Lower leg skin (tissue), 4 donors: ENCODE data around the gene NAPB. TPM values are rescaled to one million over a fixed set of nuclear protein-coding genes. Genes with fewer than 3 reads are reported as not detected.

Source experiments
- DNase-seq, 2 donors: peaks; one replicate each; pipeline ENCODE4 v3.0.0-alpha.2; 2019; ENCODE audit warnings: low spot score in 2 of 2
- H3K4me3 ChIP-seq: fragments of 200-600 bp; sonication (generic); 2 replicates; pipeline ENCODE4 v1.5.1; 2017; ENCODE audit warnings: mild to moderate bottlenecking, low read depth; ENCODE audit not compliant: poor library complexity, severe bottlenecking
- CTCF ChIP-seq, 3 donors: fragments of 450-650 bp; IDR thresholded peaks; one replicate each; pipeline ENCODE4 v1.5.1; 2016; ENCODE audit warnings: antibody characterized with exemption in 3 of 3, mild to moderate bottlenecking in 3 of 3, moderate library complexity in 2 of 3
- POLR2A ChIP-seq, 2 donors: fragments of 450-650 bp; IDR thresholded peaks; one replicate each; pipeline ENCODE4 v1.6.1; 2016 to 2017; ENCODE audit warnings: antibody characterized with exemption in 2 of 2, mild to moderate bottlenecking in 1 of 2, moderate library complexity in 1 of 2
- WGBS, 2 donors: methylation state at CpG; one replicate each; pipeline ENCODE4 v1.1.5; 2018; 5-methylcytosine and 5-hydroxymethylcytosine counted together
- intact Hi-C: fragments of 100-400 bp; cut with DNase I; formaldehyde crosslinking; loops from one replicate; pipeline ENCODE4 v1.15.0; 2023; ENCODE audit warnings: low total_unique reads
- total RNA-seq, 4 donors: library from RNA; depleted of rRNA; stranded (reverse); fragments of >200 nt; gene quantifications; one replicate each; pipeline ENCODE4 v1.1.0, GENCODE V29; 2016

Gene NAPB
- total RNA-seq, 4 donors from 2014 or later = 7.9 to 12.4 (median 10.5) TPM

DNA sequence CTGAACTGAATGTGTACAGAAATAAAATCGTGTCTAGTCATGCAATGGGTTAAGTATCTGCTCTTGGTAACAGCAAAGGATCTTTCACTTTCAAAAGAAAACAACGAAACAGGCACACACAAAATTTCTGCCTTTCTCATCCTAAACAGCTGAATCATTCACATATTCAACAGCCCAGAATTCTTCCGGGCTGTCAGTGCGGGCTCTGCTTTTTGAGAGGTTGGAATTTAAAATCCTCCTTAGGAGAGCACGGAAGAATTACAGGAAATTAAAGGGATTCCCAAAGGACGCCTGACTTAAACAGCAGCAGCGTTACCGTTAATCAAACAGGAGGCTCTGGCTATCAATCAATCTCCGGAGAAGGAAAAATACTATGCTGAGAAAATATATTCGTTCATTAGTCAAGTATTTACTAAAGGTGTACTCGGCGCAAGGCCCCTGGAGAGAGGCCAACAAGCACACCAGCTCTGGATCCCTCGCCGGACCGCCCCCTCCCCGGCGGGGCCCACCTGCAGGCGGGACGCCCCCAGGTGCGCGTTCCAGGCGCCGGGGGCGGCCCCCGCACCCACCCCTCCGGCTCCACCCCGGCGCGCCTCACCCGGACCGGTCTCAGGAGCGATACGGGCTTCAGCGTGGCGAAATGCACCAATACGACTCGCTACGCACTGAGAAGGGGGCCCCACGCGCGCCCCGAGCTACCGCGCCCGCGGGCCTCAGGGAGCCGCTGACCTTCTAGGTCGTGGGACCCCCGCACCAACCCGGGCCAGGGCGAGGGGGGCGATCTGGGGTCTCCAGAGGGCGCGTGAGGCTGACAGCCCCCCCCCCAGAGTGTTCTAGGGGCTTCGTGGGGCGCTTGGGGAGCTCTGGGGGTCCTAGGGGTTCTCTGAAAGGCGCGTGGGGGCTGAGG is 1.0 kb downstream of the NAPB start:
- intact Hi-C loops = loop anchor here (10.0 kb wide), 1 partner anchor 1625 kb away; no protein-coding TSS in a partner anchor
- H3K4me3 ChIP-seq = peak overlapping the region; percentile 91
- no peak for TF ChIP-seq POLR2A (IDR thresholded peaks at IDR 0.05)
- no peak for TF ChIP-seq CTCF (IDR thresholded peaks at IDR 0.05)
- WGBS, 2 donors = 0 to 1% methylated on average over 30 to 35 of the region's 58 CpGs
- peak; percentile 24 to 89 for DNase-seq

- intact Hi-C loops = loop anchor here (10.0 kb wide), 1 partner anchor 1625 kb away; no protein-coding TSS in a partner anchor
- no peak overlapping the region for H3K4me3 ChIP-seq
Observed at GRCh38 chr20:23419657-23419994, 1.7 kb downstream of the NAPB start.

DNA sequence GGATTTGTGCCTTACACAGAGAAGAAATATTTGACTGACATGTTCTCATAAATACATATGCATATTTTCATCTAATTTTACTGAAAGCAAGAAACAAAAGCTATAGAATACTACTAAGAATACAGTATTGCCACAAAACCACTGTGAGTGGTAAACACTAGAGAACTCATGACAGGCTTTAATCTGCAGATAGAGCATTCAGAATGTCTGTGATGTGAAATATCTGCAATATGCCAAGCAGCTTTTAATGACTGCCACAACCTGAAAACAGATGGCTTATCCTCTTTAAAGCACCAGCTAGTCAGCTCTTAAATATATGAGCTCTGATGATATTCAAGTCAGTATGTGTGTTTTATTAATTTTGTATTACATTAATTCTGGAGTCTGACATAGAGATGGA is 3.4 kb downstream of the NAPB start:
- DNase-seq = no peak
- no peak overlapping the region for H3K4me3 ChIP-seq
- intact Hi-C loops = loop anchor here (10.0 kb wide), 1 partner anchor 1627 kb away; no protein-coding TSS in a partner anchor
- TF ChIP-seq CTCF (IDR thresholded peaks at IDR 0.05) (no peak), POLR2A (IDR thresholded peaks at IDR 0.05) (no peak)

More at GRCh38 chr20:23419657-23419994, 1.7 kb downstream of the NAPB start:
- TF ChIP-seq CTCF (IDR thresholded peaks at IDR 0.05) (no peak), POLR2A (IDR thresholded peaks at IDR 0.05) (no peak)
- 8 to 9% methylated on average over 5 of the region's 5 CpGs for WGBS, 2 donors
- no peak for DNase-seq

DNA sequence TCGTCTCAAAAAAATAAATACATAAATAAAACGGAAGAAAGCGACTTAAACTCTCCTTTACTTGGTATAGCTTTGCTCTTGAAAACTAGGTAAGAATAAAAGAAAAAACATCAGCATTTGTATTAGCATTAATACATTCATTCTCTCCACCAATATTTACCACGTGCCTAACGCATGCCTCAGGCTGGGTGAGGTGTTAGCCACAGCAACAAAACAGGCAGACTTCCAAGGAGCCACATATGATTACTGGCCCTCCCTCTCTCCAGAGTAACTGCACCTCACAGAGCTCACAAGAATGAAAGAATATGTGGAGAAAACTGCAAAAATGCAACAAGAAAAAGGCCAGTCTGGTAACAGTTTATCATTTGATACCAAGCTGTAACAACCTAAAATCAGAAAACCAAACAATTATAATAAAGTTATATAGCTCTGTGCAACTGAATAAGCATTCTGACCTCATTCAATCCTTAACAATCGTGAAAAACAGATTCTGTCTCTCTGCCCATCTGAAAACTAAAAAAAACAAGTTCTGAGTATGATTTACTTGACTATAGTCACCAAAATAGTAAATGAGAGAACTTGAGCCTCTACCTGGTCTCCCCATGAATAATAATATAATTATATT is 5.2 kb downstream of the NAPB start:
- no peak for DNase-seq
- intact Hi-C loops = loop anchor here (10.0 kb wide), 1 partner anchor 1629 kb away; no protein-coding TSS in a partner anchor
- 65 to 66% methylated on average over 6 of the region's 6 CpGs for whole genome bisulfite sequencing, 2 donors
- no peak for TF ChIP-seq CTCF (IDR thresholded peaks at IDR 0.05)
- TF ChIP-seq POLR2A (IDR thresholded peaks at IDR 0.05) = no peak
- H3K4me3 ChIP-seq = no peak overlapping the region

- TF ChIP-seq CTCF (IDR thresholded peaks at IDR 0.05) = no peak
- no peak for TF ChIP-seq POLR2A (IDR thresholded peaks at IDR 0.05)
- DNase-seq = no peak
- WGBS, 2 donors = 92 to 95% methylated on average over 5 of the region's 5 CpGs
- no peak overlapping the region for H3K4me3 ChIP-seq
- intact Hi-C loops = loop anchor here (10.0 kb wide), 1 partner anchor 1629 kb away; no protein-coding TSS in a partner anchor
Observed at GRCh38 chr20:23415555-23415954, 5.7 kb downstream of the NAPB start.
